IPS-18c (cell line): ENCODE measurements around the gene RAB4A.
"Not testable (repeated sequence)": the region's sequence is repeated elsewhere in the genome, so short reads cannot be mapped to it uniquely, and the experiment has no call there.

Experiments
- H3K4me3 ChIP-seq: 2 replicates; pipeline ENCODE4 v1.7.0; 2013; ENCODE audit warnings: low read depth, mild to moderate bottlenecking, low read length, moderate library complexity; ENCODE audit not compliant: insufficient read depth
- H3K9me3 ChIP-seq: one replicate; pipeline ENCODE4 v1.6.1; 2013; ENCODE audit warnings: mild to moderate bottlenecking, low read length, moderate library complexity; ENCODE audit not compliant: control insufficient read depth, insufficient read depth

RAB4A gene

DNA sequence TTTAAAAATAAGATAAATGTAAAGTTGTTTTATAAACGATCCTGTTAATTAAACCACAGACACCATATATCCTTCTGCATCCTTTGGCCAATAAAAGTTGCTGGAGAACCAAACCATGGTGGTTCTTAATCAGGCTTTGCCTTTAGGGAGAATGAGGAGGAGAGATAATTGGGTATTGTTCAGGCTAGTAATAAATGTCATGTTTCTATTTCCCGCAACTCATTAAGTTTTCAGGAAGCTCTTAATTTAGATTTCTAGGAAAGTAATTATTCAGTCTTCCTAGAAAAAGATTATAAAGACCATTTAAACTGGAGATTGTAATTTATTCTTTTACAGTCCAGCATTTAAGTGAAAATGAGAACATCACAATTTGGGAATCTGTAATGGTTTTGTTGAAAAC, 34.5 kb downstream of the RAB4A start:
- Histone ChIP-seq H3K9me3 (no peaks in the 10 kb centered on the region), H3K4me3 (no peak overlapping the region)

DNA sequence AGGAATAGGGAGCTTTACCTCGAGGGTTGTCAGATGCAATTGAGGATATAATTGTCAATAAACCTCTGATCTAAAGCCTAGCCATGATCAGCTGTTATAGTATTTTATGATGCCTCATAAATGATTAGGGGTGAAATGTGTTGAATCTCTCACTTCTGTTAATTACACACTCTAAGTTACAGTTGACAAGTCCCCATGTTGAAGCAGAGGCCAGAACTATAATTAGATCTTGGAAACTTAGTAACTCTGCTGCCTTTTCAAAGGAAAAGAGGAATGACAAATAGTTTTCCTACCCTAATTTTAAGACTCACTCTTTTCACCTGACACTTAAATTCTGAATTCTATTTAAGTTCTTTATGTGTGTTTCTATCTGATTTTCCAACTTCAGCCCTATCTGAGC, 38.2 kb downstream of the RAB4A start:
- Histone ChIP-seq H3K4me3 (no peak overlapping the region), H3K9me3 (no peaks in the 10 kb centered on the region)

DNA sequence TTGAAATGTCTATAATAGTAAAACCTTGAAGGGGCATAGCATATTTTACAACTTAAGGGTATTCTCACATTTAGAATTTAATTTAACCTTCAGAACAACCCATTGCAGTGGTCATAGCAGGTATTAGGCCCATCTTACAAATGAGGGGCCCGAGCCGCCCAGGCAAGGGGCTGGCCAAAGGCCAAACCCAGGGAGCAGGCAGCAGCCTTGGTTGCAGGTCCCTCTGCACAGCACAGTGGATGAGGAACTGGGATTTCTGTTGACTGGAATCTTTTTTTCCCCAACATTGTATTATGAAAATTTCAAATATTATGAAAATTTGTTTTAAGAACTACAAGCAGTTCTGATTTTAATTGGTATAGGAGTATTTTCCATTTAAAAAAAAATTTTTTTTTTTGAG, 38.8 kb downstream of the RAB4A start:
- no peaks in the 10 kb centered on the region for H3K9me3 ChIP-seq
- H3K4me3 ChIP-seq, result no peak overlapping the region

DNA sequence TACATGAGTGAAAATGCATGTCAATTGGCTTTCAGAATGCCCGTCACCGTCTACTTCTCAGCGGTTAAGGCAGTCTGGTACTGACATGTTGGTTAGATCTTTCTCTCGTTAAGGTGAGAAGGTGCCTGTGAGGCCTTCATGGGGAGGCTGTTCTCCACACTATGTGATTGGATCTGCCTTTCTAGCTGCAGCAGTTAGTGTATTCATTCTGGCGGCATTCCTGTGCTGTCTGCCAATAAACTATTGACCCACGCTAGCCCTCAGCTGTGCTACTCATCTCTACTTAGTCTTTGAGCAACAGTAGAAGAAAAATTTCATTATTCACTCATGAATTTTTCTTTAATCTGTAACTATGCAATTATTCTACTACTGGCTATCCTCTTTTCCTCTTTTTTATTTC, 39.9 kb downstream of the RAB4A start:
- Histone ChIP-seq H3K4me3 (no peak overlapping the region), H3K9me3 (no peaks in the 10 kb centered on the region)

GRCh38 chr1:229316166-229316565, 45.3 kb downstream of the RAB4A start:
- H3K9me3 ChIP-seq, result no peaks in the 10 kb centered on the region
- H3K4me3 ChIP-seq, result no peak overlapping the region

GRCh38 chr1:229318056-229318455, 47.1 kb downstream of the RAB4A start:
- H3K4me3 ChIP-seq, result no peak overlapping the region
- H3K9me3 ChIP-seq, result no peaks in the 10 kb centered on the region

DNA sequence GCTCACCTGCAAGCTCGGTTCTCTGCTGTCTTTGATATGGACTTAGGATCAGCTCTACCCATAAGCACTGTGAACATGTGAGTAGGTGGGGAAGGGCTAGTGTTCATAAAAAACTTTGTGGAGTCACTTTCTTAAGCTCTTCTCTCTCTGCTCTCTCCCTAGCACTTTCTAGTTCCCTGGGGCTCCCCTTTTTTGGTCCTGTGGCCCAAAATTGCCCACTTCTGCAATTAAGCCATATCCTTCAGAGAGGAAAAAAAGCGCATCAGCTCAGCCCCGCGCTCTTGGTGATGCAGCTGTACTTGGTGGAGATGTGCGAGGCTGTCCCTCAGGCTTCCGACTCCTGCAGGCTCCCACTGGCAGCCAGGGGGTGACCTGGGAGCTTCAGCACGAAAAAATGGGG, 48.6 kb downstream of the RAB4A start:
- Histone ChIP-seq H3K4me3 (no peak overlapping the region), H3K9me3 (no peaks in the 10 kb centered on the region)

GRCh38 chr1:229323201-229323600, 52.3 kb downstream of the RAB4A start:
- H3K9me3 ChIP-seq, result no peaks in the 10 kb centered on the region
- no peak overlapping the region for H3K4me3 ChIP-seq

- Histone ChIP-seq H3K4me3 (no peak overlapping the region), H3K9me3 (no peaks in the 10 kb centered on the region)
These were observed 53.1 kb downstream of the RAB4A start for GRCh38 chr1:229323885-229324553.

GRCh38 chr1:229325401-229325800, 54.5 kb downstream of the RAB4A start:
- no peaks in the 10 kb centered on the region for H3K9me3 ChIP-seq

GRCh38 chr1:229325853-229326487, 55.1 kb downstream of the RAB4A start:
- Histone ChIP-seq H3K9me3 (no peaks in the 10 kb centered on the region), H3K4me3 (no peak overlapping the region)

More at GRCh38 chr1:229325401-229325800, 54.5 kb downstream of the RAB4A start:
- H3K4me3 ChIP-seq, result no peak overlapping the region

DNA sequence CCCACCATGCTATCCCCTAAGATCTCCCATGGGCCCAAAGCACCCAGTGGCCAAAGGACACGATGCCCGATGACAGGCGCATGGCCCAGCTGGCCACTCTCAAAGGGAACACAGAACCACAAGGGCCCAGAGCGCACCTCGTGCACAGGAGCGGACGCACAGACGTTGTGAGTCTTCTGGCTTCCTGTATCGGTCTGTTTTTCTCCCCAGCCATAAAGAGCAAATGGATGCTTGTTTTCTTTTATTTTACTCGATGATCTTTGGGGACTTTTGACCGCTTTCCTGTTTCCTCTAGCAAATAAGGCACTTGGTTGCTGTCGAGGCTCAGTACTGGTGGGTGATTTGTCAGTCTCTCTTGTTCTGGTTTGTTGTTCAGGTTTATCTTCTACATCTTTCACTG, 55.7 kb downstream of the RAB4A start:
- Histone ChIP-seq H3K4me3 (no peak overlapping the region), H3K9me3 (no peaks in the 10 kb centered on the region)

GRCh38 chr1:229327765-229328164, 56.9 kb downstream of the RAB4A start:
- not testable (repeated sequence) for H3K9me3 ChIP-seq, H3K4me3 ChIP-seq

DNA sequence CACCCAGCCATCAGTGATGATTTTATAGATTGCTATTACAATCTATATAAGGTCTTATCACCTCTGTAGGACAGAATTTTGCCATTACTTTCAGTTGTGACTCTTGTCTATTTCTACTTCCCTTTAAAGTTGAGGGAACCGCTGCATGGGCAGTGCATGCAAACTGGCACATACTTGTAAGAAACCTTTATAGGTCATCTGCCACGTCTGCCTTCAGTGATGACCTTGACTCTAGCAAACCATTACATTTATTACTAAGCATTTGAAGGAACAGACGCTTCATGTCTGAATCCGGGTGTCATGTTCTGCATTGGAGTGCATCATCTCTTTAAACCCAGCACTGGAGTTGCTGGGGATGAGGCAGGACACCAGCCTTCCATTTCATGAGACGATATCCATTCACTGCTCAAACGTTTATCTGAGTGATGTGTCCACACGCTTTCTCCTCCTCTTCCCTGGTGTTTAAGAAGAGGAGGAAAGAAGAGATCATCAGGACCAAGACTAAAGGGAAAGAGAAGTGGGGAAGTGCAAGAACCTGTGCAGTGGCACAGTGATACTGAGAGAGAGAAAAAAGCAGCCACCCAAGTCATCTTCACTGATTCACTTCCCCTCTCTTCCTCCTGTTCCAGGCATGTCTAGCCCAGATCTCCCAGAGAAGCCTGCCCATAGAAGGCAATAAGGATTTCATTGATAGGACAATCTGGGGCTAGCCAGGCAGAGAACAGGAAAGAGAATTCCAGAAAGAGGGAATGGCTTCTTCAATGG, 57.9 kb downstream of the RAB4A start:
- Histone ChIP-seq H3K9me3 (no peaks in the 10 kb centered on the region), H3K4me3 (no peak overlapping the region)

DNA sequence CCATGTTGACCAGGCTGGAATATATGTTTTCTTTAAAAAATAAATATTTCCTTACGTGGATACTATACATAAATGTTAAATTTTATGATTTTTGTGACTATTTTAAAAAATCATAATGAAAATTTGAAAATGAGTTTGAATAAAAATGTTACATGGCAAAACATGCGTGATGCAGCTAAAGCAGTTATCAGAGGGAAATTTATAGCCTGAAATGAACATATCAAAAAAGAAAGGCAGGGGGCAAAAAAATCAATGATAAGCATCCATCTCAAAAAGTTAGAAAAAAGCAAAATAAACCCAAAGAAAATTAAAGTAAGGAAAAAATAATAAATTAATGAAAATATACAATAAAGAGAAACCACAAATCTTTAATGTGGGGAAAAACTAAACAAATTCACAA, 63.4 kb downstream of the RAB4A start:
- no peaks in the 10 kb centered on the region for H3K9me3 ChIP-seq

DNA sequence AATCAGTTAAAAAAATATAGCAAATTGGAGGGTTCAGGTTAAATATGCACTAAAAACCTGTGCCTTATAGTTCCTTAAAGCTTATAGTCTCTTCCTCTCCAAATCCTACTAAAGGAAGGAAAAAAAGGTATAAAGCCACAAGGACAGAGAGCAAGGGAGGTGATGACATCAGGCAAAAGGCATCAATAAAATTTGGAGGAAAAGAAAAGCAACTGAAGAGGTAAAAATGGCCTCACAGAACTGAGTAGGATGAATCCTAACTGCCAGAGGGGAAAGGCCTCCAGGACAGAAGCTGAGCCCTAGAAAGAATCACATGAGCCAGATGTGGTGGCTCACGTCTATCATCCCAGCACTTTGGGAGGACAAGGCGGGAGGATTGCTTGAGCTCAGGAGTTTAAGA, 63.8 kb downstream of the RAB4A start:
- Histone ChIP-seq H3K4me3 (no peak overlapping the region), H3K9me3 (no peaks in the 10 kb centered on the region)

More for the DNA sequence above, 63.4 kb downstream of the RAB4A start:
- H3K4me3 ChIP-seq, result no peak overlapping the region

- Histone ChIP-seq H3K4me3 (no peak overlapping the region), H3K9me3 (no peaks in the 10 kb centered on the region)
These were observed 65.4 kb downstream of the RAB4A start for GRCh38 chr1:229336345-229336744.

- no peak overlapping the region for H3K4me3 ChIP-seq
- H3K9me3 ChIP-seq, result no peaks in the 10 kb centered on the region
These were observed 68.2 kb downstream of the RAB4A start for GRCh38 chr1:229339086-229339485.
